Measurements from ENCODE around the gene DAO.

Gene DAO

GRCh38 chr12:108896817-108897216, 16.9 kb downstream of the DAO start:
- H3K27ac ChIP-seq, result no peak overlapping the region
- TF ChIP-seq ZFX (IDR thresholded peaks at IDR 0.05) (no peak), CTCF (conservative IDR thresholded peaks at IDR 0.05) (no peak)

- no peak for TF ChIP-seq CTCF (conservative IDR thresholded peaks at IDR 0.05)
- no peak for TF ChIP-seq ZFX (IDR thresholded peaks at IDR 0.05)
- no peak overlapping the region for H3K27ac ChIP-seq
These were observed 19.3 kb downstream of the DAO start for GRCh38 chr12:108899145-108899544.

- TF ChIP-seq ZFX (IDR thresholded peaks at IDR 0.05) (no peak), CTCF (conservative IDR thresholded peaks at IDR 0.05) (no peak)
- H3K27ac ChIP-seq, result no peak overlapping the region
These were observed 25.8 kb downstream of the DAO start for GRCh38 chr12:108905725-108906124.

GRCh38 chr12:108906971-108907370, 27.1 kb downstream of the DAO start:
- H3K27ac ChIP-seq, result no peak overlapping the region
- TF ChIP-seq CTCF (conservative IDR thresholded peaks at IDR 0.05) (no peak), ZFX (IDR thresholded peaks at IDR 0.05) (no peak)

- no peak overlapping the region for H3K27ac ChIP-seq
- no peak for TF ChIP-seq CTCF (conservative IDR thresholded peaks at IDR 0.05)
- TF ChIP-seq ZFX (IDR thresholded peaks at IDR 0.05), result no peak
These were observed 28.0 kb downstream of the DAO start for GRCh38 chr12:108907839-108908351.

- H3K27ac ChIP-seq, result no peak overlapping the region
- TF ChIP-seq ZFX (IDR thresholded peaks at IDR 0.05) (no peak), CTCF (conservative IDR thresholded peaks at IDR 0.05) (no peak)
These were observed 30.4 kb downstream of the DAO start for GRCh38 chr12:108910336-108910735.

GRCh38 chr12:108911915-108912314, 32.0 kb downstream of the DAO start:
- TF ChIP-seq ZFX (IDR thresholded peaks at IDR 0.05) (no peak), CTCF (conservative IDR thresholded peaks at IDR 0.05) (no peak)
- H3K27ac ChIP-seq, result no peak overlapping the region
